Measurements from ENCODE around the gene OCA2. TPM values are rescaled to one million over a fixed set of nuclear protein-coding genes. Genes with fewer than 3 reads are reported as not detected.

The OCA2 gene
- polyA plus RNA-seq, 1 donor from 2014 or later: 0.97 TPM

DNA sequence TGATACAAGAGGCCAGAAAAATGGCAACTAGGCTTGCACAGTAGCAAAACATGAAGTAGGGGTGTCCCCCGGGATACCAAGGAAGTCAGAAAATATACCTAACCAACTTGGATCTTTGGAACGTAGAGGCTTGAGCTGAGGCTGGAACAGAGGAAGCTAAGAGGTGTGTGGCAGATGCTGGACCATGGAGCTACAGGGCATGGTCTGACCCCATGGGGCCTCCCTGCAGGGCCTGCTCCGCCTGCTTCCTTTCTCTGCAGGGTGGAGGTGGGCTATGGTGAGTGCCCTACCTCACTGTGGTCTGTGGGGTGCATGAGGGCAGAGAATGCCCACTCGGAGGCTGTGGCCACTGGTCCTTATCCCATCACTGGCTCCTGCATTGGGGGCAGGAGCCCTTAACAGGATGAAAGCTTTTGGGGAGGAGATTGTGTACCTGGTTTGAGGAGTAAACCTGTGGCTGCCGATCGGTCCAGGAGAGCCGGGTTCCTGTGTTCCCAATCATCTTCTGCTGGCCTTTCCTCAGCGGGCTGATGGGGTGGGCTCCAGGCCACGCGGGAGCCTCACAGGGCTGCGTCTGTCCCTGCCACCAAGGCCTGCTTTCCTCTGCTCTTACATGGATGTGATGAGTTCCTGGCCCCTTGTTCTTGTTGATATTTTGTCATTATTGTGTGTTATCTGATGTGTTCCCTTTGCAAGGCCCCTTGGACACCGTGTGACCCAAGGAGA, 96.8 kb downstream of the OCA2 start:
- Histone ChIP-seq H3K36me3 (ENCODE audit: insufficient read depth, low read length) (no peaks in the 10 kb centered on the region), H3K27me3 (ENCODE audit: insufficient read depth, low read depth, low read length) (no peaks in the 10 kb centered on the region), H3K9ac (ENCODE audit: low read length) (no peak overlapping the region), H3K9me3 (ENCODE audit: low read length) (no peaks in the 10 kb centered on the region), H3K27ac (ENCODE audit: low read length) (no peak overlapping the region), H3K9me2 (ENCODE audit: insufficient read depth, low read length) (peaks cover 3% of the 10 kb centered on the region), H4K20me1 (ENCODE audit: insufficient read depth) (no peaks in the 10 kb centered on the region), H3K79me2 (replicated peaks; ENCODE audit: insufficient read depth, low read length) (no peaks in the 10 kb centered on the region), H2AFZ (ENCODE audit: low read depth, low read length) (no peak overlapping the region), H3K4me2 (ENCODE audit: low read length) (no peak overlapping the region), H3K4me3 (ENCODE audit: low read length) (no peak overlapping the region), H3F3A (ENCODE audit: insufficient read depth, low read length, poor library complexity, severe bottlenecking) (no peaks in the 10 kb centered on the region)
- TF ChIP-seq MXI1 (conservative IDR thresholded peaks at IDR 0.05; ENCODE audit: poor library complexity, severe bottlenecking) (no peak), POLR2AphosphoS5 (IDR thresholded peaks at IDR 0.05) (no peak), RAD21 (conservative IDR thresholded peaks at IDR 0.05) (no peak), SMC3 (conservative IDR thresholded peaks at IDR 0.05; ENCODE audit: poor library complexity) (no peak), TAF1 (IDR thresholded peaks at IDR 0.05; ENCODE audit: low read depth) (no peak), EP300 (conservative IDR thresholded peaks at IDR 0.05; ENCODE audit: poor library complexity, severe bottlenecking) (no peak), EZH2 (IDR thresholded peaks at IDR 0.05; ENCODE audit: borderline replicate concordance, insufficient read depth, low read length, poor library complexity, severe bottlenecking) (no peak)
- TF ChIP-seq, protein P1, sequence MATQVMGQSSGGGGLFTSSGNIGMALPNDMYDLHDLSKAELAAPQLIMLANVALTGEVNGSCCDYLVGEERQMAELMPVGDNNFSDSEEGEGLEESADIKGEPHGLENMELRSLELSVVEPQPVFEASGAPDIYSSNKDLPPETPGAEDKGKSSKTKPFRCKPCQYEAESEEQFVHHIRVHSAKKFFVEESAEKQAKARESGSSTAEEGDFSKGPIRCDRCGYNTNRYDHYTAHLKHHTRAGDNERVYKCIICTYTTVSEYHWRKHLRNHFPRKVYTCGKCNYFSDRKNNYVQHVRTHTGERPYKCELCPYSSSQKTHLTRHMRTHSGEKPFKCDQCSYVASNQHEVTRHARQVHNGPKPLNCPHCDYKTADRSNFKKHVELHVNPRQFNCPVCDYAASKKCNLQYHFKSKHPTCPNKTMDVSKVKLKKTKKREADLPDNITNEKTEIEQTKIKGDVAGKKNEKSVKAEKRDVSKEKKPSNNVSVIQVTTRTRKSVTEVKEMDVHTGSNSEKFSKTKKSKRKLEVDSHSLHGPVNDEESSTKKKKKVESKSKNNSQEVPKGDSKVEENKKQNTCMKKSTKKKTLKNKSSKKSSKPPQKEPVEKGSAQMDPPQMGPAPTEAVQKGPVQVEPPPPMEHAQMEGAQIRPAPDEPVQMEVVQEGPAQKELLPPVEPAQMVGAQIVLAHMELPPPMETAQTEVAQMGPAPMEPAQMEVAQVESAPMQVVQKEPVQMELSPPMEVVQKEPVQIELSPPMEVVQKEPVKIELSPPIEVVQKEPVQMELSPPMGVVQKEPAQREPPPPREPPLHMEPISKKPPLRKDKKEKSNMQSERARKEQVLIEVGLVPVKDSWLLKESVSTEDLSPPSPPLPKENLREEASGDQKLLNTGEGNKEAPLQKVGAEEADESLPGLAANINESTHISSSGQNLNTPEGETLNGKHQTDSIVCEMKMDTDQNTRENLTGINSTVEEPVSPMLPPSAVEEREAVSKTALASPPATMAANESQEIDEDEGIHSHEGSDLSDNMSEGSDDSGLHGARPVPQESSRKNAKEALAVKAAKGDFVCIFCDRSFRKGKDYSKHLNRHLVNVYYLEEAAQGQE (IDR thresholded peaks at IDR 0.05; ENCODE audit: borderline replicate concordance): no peak
- TF ChIP-seq, protein P2, sequence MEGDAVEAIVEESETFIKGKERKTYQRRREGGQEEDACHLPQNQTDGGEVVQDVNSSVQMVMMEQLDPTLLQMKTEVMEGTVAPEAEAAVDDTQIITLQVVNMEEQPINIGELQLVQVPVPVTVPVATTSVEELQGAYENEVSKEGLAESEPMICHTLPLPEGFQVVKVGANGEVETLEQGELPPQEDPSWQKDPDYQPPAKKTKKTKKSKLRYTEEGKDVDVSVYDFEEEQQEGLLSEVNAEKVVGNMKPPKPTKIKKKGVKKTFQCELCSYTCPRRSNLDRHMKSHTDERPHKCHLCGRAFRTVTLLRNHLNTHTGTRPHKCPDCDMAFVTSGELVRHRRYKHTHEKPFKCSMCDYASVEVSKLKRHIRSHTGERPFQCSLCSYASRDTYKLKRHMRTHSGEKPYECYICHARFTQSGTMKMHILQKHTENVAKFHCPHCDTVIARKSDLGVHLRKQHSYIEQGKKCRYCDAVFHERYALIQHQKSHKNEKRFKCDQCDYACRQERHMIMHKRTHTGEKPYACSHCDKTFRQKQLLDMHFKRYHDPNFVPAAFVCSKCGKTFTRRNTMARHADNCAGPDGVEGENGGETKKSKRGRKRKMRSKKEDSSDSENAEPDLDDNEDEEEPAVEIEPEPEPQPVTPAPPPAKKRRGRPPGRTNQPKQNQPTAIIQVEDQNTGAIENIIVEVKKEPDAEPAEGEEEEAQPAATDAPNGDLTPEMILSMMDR (IDR thresholded peaks at IDR 0.05; ENCODE audit: poor library complexity, severe bottlenecking): no peak

DNA sequence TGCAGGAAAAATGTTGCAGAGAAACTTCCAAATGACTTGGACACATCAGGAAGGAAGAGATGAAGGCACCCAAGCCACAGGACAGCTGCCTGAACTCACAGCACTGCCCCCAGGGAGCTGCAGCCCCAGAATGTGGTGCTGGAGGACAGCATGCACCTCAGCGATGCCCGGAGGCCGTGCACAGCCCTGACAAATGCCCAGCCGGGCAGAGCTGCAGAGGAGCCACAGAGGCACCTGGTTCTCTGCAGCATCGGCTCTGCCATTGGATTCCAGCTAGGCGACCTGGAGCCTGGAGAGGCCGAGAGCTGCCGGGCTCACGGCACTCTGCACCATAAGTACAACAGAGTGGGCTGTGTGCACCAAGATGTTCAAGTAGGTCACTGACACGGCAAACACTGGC, 97.5 kb downstream of the OCA2 start:
- Histone ChIP-seq H3K4me3 (ENCODE audit: low read length) (no peak overlapping the region), H3K36me3 (ENCODE audit: insufficient read depth, low read length) (no peaks in the 10 kb centered on the region), H2AFZ (ENCODE audit: low read depth, low read length) (no peak overlapping the region), H3K27ac (ENCODE audit: low read length) (no peak overlapping the region), H3F3A (ENCODE audit: insufficient read depth, low read length, poor library complexity, severe bottlenecking) (no peaks in the 10 kb centered on the region), H3K27me3 (ENCODE audit: insufficient read depth, low read depth, low read length) (no peaks in the 10 kb centered on the region), H4K20me1 (ENCODE audit: insufficient read depth) (no peaks in the 10 kb centered on the region), H3K9me2 (ENCODE audit: insufficient read depth, low read length) (peaks cover 3% of the 10 kb centered on the region), H3K4me2 (ENCODE audit: low read length) (no peak overlapping the region), H3K9ac (ENCODE audit: low read length) (no peak overlapping the region), H3K79me2 (replicated peaks; ENCODE audit: insufficient read depth, low read length) (no peaks in the 10 kb centered on the region), H3K9me3 (ENCODE audit: low read length) (no peaks in the 10 kb centered on the region)
- TF ChIP-seq MXI1 (conservative IDR thresholded peaks at IDR 0.05; ENCODE audit: poor library complexity, severe bottlenecking) (no peak), SMC3 (conservative IDR thresholded peaks at IDR 0.05; ENCODE audit: poor library complexity) (no peak), TAF1 (IDR thresholded peaks at IDR 0.05; ENCODE audit: low read depth) (no peak), EZH2 (IDR thresholded peaks at IDR 0.05; ENCODE audit: borderline replicate concordance, insufficient read depth, low read length, poor library complexity, severe bottlenecking) (no peak), RAD21 (conservative IDR thresholded peaks at IDR 0.05) (no peak), EP300 (conservative IDR thresholded peaks at IDR 0.05; ENCODE audit: poor library complexity, severe bottlenecking) (no peak), POLR2AphosphoS5 (IDR thresholded peaks at IDR 0.05) (no peak)
- TF ChIP-seq, protein P2 (IDR thresholded peaks at IDR 0.05; ENCODE audit: poor library complexity, severe bottlenecking): no peak
- TF ChIP-seq, protein P1 (IDR thresholded peaks at IDR 0.05; ENCODE audit: borderline replicate concordance): no peak

Data from neural cell (in vitro differentiated cells).